Thyroid gland (tissue), 4 donors: Measurements from ENCODE around the gene ARHGAP45. TPM values are rescaled to one million over a fixed set of nuclear protein-coding genes. Genes with fewer than 3 reads are reported as not detected.
A peak's percentile ranks its signal among the peaks of the same experiment; 100 is the strongest.

Experiments used
- DNase-seq, 2 donors: peaks; one replicate each; pipeline ENCODE4 v3.0.0-alpha.2; 2019
- H3K27ac ChIP-seq, 3 donors: fragments of 200-600 bp; sonication (generic); 1 replicate in 2 of 3; 2 replicates in 1 of 3; pipeline ENCODE4 v1.5.1; 2016 to 2019; ENCODE audit warnings: mild to moderate bottlenecking in 1 of 3, moderate library complexity in 1 of 3
- H3K27me3 ChIP-seq: fragments of 200-600 bp; sonication (generic); one replicate; pipeline ENCODE4 v1.5.1; 2019
- H3K36me3 ChIP-seq, 2 donors: fragments of 200-600 bp; sonication (generic); one replicate each; pipeline ENCODE4 v1.5.1; 2016 to 2019
- H3K4me1 ChIP-seq, 2 donors: fragments of 200-600 bp; sonication (generic); one replicate each; pipeline ENCODE4 v1.5.1; 2017 to 2019
- H3K4me3 ChIP-seq, 3 donors: fragments of 200-600 bp; sonication (generic); replicated peaks in 1 of 3; 1 replicate in 2 of 3; 2 replicates in 1 of 3; pipeline ENCODE4 v1.5.1; 2016; ENCODE audit warnings: mild to moderate bottlenecking in 1 of 3
- H3K9me3 ChIP-seq: fragments of 200-600 bp; sonication (generic); one replicate; pipeline ENCODE4 v1.5.1; 2017
- POLR2A ChIP-seq, 2 donors: fragments of 450-650 bp; IDR thresholded peaks; one replicate each; pipeline ENCODE4 v1.6.1; 2017; ENCODE audit warnings: antibody characterized with exemption in 2 of 2, mild to moderate bottlenecking in 2 of 2, moderate library complexity in 1 of 2
- WGBS, 2 donors: methylation state at CpG; one replicate each; pipeline ENCODE4 v1.1.5; 2017; 5-methylcytosine and 5-hydroxymethylcytosine counted together
- intact Hi-C: fragments of 100-400 bp; cut with DNase I; formaldehyde crosslinking; loops from one replicate; pipeline ENCODE4 v1.15.1; 2023
- total RNA-seq, 4 donors: library from RNA; depleted of rRNA; stranded (reverse); fragments of >200 nt; gene quantifications; one replicate each; pipeline ENCODE4 v1.2.3, GENCODE V29; 2016
- TF ChIP-seq, protein P1 (sequence below), 6 experiments: fragments of 200-600 bp in 3 of 6; fragments of 450-650 bp in 3 of 6; sonication (generic) in 3 of 6; IDR thresholded peaks; one replicate each; pipeline ENCODE4 v1.5.1; 2016 to 2019; ENCODE audit warnings: antibody characterized with exemption in 6 of 6, mild to moderate bottlenecking in 2 of 6, inconsistent platforms in 1 of 6, moderate library complexity in 1 of 6

Gene ARHGAP45
- total RNA-seq, 4 donors from 2014 or later = 11.5 to 19.8 (median 14.4) TPM

DNA sequence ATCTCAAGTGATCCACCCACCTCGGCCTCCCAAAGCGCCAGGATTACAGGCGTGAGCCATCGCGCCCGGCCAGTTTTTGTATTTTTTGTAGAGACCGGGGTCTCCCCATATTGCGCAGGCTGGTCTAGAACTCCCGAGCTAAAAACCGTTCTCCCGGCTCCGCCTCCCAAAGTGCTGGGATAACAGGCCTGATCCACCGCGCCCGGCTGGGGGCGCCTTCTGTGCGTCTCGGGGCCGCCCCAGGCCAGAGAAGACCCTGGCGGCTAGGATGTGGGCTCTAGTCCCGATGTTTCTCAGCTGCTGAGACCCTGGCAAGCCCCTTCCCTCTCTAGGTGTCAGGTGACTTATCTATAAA is 3.6 kb downstream of the ARHGAP45 start:
- no peak for DNase-seq
- Histone ChIP-seq H3K4me1 (peaks cover 0 to 45% of the 10 kb centered on the region in 2 donors), H3K4me3 (no peak overlapping the region), H3K27me3 (peaks cover 20% of the 10 kb centered on the region), H3K9me3 (no peaks in the 10 kb centered on the region), H3K36me3 (no peaks in the 10 kb centered on the region), H3K27ac (no peak overlapping the region)
- TF ChIP-seq, protein P1, sequence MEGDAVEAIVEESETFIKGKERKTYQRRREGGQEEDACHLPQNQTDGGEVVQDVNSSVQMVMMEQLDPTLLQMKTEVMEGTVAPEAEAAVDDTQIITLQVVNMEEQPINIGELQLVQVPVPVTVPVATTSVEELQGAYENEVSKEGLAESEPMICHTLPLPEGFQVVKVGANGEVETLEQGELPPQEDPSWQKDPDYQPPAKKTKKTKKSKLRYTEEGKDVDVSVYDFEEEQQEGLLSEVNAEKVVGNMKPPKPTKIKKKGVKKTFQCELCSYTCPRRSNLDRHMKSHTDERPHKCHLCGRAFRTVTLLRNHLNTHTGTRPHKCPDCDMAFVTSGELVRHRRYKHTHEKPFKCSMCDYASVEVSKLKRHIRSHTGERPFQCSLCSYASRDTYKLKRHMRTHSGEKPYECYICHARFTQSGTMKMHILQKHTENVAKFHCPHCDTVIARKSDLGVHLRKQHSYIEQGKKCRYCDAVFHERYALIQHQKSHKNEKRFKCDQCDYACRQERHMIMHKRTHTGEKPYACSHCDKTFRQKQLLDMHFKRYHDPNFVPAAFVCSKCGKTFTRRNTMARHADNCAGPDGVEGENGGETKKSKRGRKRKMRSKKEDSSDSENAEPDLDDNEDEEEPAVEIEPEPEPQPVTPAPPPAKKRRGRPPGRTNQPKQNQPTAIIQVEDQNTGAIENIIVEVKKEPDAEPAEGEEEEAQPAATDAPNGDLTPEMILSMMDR (IDR thresholded peaks at IDR 0.05) = no peak
- TF ChIP-seq POLR2A (IDR thresholded peaks at IDR 0.05) = no peak
- 26 to 33% methylated on average over 12 to 20 of the region's 21 CpGs for WGBS, 2 donors
- intact Hi-C loops = no loop called here

GRCh38 chr19:1070931-1071791 is 4.2 kb downstream of the ARHGAP45 start:
- H3K4me3 ChIP-seq = no peak overlapping the region
- H3K4me1 ChIP-seq = peaks cover 0 to 39% of the 10 kb centered on the region in 2 donors
- TF ChIP-seq, protein P1 (IDR thresholded peaks at IDR 0.05) = no peak
- TF ChIP-seq POLR2A (IDR thresholded peaks at IDR 0.05) = no peak
- WGBS, 2 donors = 0 to 38% methylated on average over 7 to 27 of the region's 99 CpGs
- no peaks in the 10 kb centered on the region for H3K9me3 ChIP-seq
- no peaks in the 10 kb centered on the region for H3K36me3 ChIP-seq
- intact Hi-C loops = no loop called here
- no peak overlapping the region for H3K27ac ChIP-seq
- DNase-seq = no peak
- peaks cover 20% of the 10 kb centered on the region for H3K27me3 ChIP-seq

DNA sequence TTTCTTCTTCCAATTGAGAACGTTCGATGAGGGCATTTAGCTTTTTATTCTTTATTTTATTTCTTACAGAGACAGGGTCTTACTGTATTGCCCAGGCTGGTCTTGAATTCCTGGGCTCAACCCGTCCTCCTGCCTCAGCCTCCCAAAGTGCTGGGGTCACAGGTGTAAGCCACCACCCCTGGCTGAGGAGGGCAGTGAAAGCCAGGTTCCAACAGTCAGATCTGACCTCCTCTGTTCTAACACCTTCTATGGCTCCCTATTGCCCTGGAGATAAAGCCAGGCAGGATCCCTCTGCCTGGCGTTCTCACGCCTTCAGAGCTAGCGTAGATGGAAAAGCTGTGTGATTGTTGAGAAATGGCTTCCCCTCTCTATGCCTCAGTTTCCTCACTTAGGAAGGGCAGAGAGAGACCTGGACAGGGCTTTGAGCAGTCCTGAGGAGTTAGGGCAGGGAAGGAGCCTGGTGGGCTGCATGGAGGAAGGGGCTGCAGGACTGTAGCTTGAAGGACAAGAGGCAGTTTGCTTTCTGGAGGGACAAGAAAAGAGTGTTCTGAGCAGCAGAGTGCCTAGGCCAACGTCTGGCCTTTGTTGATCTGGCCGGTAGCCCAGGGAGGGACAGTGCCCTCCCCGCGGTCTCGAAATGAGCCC is 5.5 kb downstream of the ARHGAP45 start:
- peaks cover 15% of the 10 kb centered on the region for H3K27me3 ChIP-seq
- no peaks in the 10 kb centered on the region for H3K36me3 ChIP-seq
- no peak overlapping the region for H3K27ac ChIP-seq
- TF ChIP-seq POLR2A (IDR thresholded peaks at IDR 0.05) = no peak
- TF ChIP-seq, protein P1 (IDR thresholded peaks at IDR 0.05) = no peak
- no peak for DNase-seq
- H3K4me3 ChIP-seq = no peak overlapping the region
- H3K9me3 ChIP-seq = no peaks in the 10 kb centered on the region
- whole genome bisulfite sequencing, 2 donors = 82 to 88% methylated on average over 11 of the region's 11 CpGs
- intact Hi-C loops = no loop called here
- H3K4me1 ChIP-seq = peaks cover 0 to 33% of the 10 kb centered on the region in 2 donors

DNA sequence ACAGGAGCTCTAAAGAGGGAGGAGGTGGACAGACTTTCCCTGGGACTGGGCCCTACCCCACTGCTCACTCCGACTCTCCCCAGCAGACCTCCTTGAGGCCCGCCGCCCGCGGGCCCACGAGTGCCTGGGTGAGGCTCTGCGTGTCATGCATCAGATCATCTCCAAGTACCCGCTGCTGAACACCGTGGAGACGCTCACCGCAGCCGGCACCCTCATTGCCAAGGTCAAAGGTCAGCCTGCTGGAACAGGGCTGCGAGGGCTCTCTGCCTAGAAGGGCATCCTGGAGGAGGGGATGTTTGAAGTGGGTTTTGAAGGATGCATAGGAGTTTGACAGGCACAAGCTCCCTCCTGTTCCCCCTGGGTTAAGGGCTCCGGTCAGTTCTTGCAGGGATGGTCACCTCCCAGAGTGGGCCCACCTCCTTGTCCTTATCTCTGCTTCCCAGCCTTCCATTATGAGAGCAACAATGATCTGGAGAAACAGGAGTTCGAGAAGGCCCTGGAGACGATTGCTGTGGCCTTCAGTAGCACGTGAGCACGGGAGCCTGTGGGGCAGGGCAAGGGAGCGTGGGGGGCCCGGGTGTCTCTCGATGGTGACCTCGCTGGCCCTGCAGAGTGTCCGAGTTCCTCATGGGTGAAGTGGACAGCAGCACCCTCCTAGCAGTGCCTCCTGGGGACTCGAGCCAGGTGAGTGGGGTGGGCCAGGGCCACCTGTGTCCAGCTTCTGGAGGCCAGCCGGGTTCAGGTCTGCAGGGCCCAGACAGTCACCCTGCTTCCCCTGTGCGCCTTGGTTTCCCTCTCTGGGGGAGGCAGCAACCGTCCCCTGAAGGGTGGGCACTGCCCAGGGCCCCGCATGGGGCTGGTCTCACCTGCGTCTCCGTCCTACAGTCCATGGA is 6.3 kb downstream of the ARHGAP45 start:
- 59 to 94% methylated on average over 9 to 18 of the region's 30 CpGs for WGBS, 2 donors
- intact Hi-C loops = no loop called here

More for the DNA sequence above, 6.3 kb downstream of the ARHGAP45 start:
- peak; percentile 31 to 59 for DNase-seq
- Histone ChIP-seq H3K4me3 (no peak overlapping the region), H3K27me3 (peaks cover 15% of the 10 kb centered on the region), H3K36me3 (no peaks in the 10 kb centered on the region), H3K4me1 (peaks cover 0 to 32% of the 10 kb centered on the region in 2 donors), H3K27ac (no peak overlapping the region), H3K9me3 (no peaks in the 10 kb centered on the region)
- TF ChIP-seq, protein P1 (IDR thresholded peaks at IDR 0.05) = no peak
- no peak for TF ChIP-seq POLR2A (IDR thresholded peaks at IDR 0.05)
